HepG2 (cell line): Measurements from ENCODE around the gene TMEM143. TPM values are rescaled to one million over a fixed set of nuclear protein-coding genes. Genes with fewer than 3 reads are reported as not detected.

ENCODE experiments used
- AKNA ChIP-seq: sonication (generic); formaldehyde crosslinking; IDR thresholded peaks from 2 replicates; pipeline ENCODE4 v1.4.0; 2020; ENCODE audit warnings: missing genetic modification reagents, borderline replicate concordance
- BRCA1 ChIP-seq: sonication (generic); formaldehyde crosslinking; IDR thresholded peaks from 2 replicates; pipeline ENCODE4 v1.4.0; 2020; ENCODE audit warnings: missing genetic modification reagents
- EEA1 ChIP-seq: sonication (generic); formaldehyde crosslinking; IDR thresholded peaks from 2 replicates; pipeline ENCODE4 v1.5.1; 2020; ENCODE audit warnings: mild to moderate bottlenecking, missing genetic modification reagents, borderline replicate concordance
- EZH2 ChIP-seq: conservative IDR thresholded peaks from 2 replicates; pipeline ENCODE4 v1.6.1; 2012; ENCODE audit warnings: mild to moderate bottlenecking, low read depth, low read length, moderate library complexity
- FIP1L1 ChIP-seq: fragments of 200-400 bp; formaldehyde crosslinking; IDR thresholded peaks from 2 replicates; pipeline ENCODE4 v1.6.1; 2018; ENCODE audit warnings: low read depth, mild to moderate bottlenecking, low read length, moderate library complexity, borderline replicate concordance; ENCODE audit not compliant: insufficient read depth
- GABPA ChIP-seq, 2 experiments: IDR thresholded peaks; 2 replicates each; pipeline ENCODE4 v1.6.1; 2011 to 2016; ENCODE audit warnings: low read depth in 2 of 2, low read length in 1 of 2, missing biosample characterization in 1 of 2, missing genetic modification characterization in 1 of 2
- HMG20B ChIP-seq: conservative IDR thresholded peaks from 2 replicates; pipeline ENCODE4 v1.6.1; 2016; ENCODE audit warnings: missing genetic modification reagents, missing compliant biosample characterization
- IRX3 ChIP-seq: sonication (generic); formaldehyde crosslinking; IDR thresholded peaks from 2 replicates; pipeline ENCODE4 v1.8.1; 2023; ENCODE audit warnings: mild to moderate bottlenecking, low read depth, missing genetic modification reagents, borderline replicate concordance
- MED13 ChIP-seq: sonication (generic); formaldehyde crosslinking; IDR thresholded peaks from 2 replicates; pipeline ENCODE4 v1.5.0; 2020; ENCODE audit warnings: missing genetic modification reagents
- MEIS1 ChIP-seq: sonication (generic); formaldehyde crosslinking; IDR thresholded peaks from 2 replicates; pipeline ENCODE4 v1.9.0; 2021; ENCODE audit warnings: mild to moderate bottlenecking, missing genetic modification reagents, moderate library complexity, borderline replicate concordance
- PRMT3 ChIP-seq: sonication (generic); formaldehyde crosslinking; IDR thresholded peaks from 2 replicates; pipeline ENCODE4 v1.8.1; 2022; ENCODE audit warnings: low read depth, mild to moderate bottlenecking, moderate library complexity, missing genetic modification reagents, borderline replicate concordance
- SAFB2 ChIP-seq: sonication (generic); formaldehyde crosslinking; IDR thresholded peaks from 2 replicates; pipeline ENCODE4 v1.5.1; 2020; ENCODE audit warnings: missing genetic modification reagents, low read depth, mild to moderate bottlenecking, borderline replicate concordance
- SRF ChIP-seq: IDR thresholded peaks from 2 replicates; pipeline ENCODE4 v1.6.1; 2011; ENCODE audit warnings: mild to moderate bottlenecking, low read depth, low read length, moderate library complexity
- ZFP37 ChIP-seq: sonication (generic); formaldehyde crosslinking; IDR thresholded peaks from 2 replicates; pipeline ENCODE4 v1.4.0; 2020; ENCODE audit warnings: missing genetic modification reagents, borderline replicate concordance
- ZNF251 ChIP-seq: sonication (generic); formaldehyde crosslinking; IDR thresholded peaks from 2 replicates; pipeline ENCODE4 v1.9.0; 2021; ENCODE audit warnings: mild to moderate bottlenecking, missing genetic modification reagents
- ZNF484 ChIP-seq: sonication (generic); formaldehyde crosslinking; IDR thresholded peaks from 2 replicates; pipeline ENCODE4 v1.5.1; 2020; ENCODE audit warnings: mild to moderate bottlenecking, low read depth, missing genetic modification reagents, borderline replicate concordance
- ZNF614 ChIP-seq: IDR thresholded peaks from 2 replicates; pipeline ENCODE4 v1.6.1; 2018; ENCODE audit warnings: missing biosample characterization, missing genetic modification reagents, inconsistent platforms, borderline replicate concordance
- ZNF644 ChIP-seq: IDR thresholded peaks from 2 replicates; pipeline ENCODE4 v1.6.1; 2016; ENCODE audit warnings: low read depth
- ZNF710 ChIP-seq: sonication (generic); formaldehyde crosslinking; IDR thresholded peaks from 2 replicates; pipeline ENCODE4 v1.5.0; 2020; ENCODE audit warnings: mild to moderate bottlenecking, missing genetic modification reagents, borderline replicate concordance
- ZNF772 ChIP-seq: sonication (generic); formaldehyde crosslinking; IDR thresholded peaks from 2 replicates; pipeline ENCODE4 v1.5.0; 2020; ENCODE audit warnings: mild to moderate bottlenecking, missing genetic modification reagents
- ZNF788 ChIP-seq: sonication (generic); formaldehyde crosslinking; IDR thresholded peaks from 2 replicates; pipeline ENCODE4 v1.5.0; 2020; ENCODE audit warnings: mild to moderate bottlenecking, missing genetic modification reagents, borderline replicate concordance
- ZZZ3 ChIP-seq: sonication (generic); formaldehyde crosslinking; IDR thresholded peaks from 2 replicates; pipeline ENCODE4 v1.4.0; 2020; ENCODE audit warnings: missing genetic modification reagents, mild to moderate bottlenecking, borderline replicate concordance
- polyA plus RNA-seq, 8 experiments: library from polyadenylated mRNA; depleted of rRNA in 3 of 8; stranded (reverse) in 7 of 8; unstranded in 1 of 8; fragments of >200 nt; fragmentation: Illumina TruSeq in 4 of 8; extraction: Trizol in 4 of 8; gene quantifications; 2 replicates each; pipeline versions ENCODE4 v1.2.1 to v1.2.3, GENCODE V29; 2011 to 2016; ENCODE audit warnings: low read depth in 4 of 8, missing spikeins in 1 of 8, mixed read lengths in 1 of 8; ENCODE audit not compliant: insufficient read depth in 1 of 8
- total RNA-seq, 5 experiments: library from RNA; depleted of rRNA; stranded (reverse); fragments of >200 nt; fragmentation: Illumina TruSeq; extraction: Trizol; gene quantifications; 2 replicates each; pipeline ENCODE4 v1.2.3, GENCODE V29; 2016; ENCODE audit warnings: low read depth in 1 of 5

The TMEM143 gene
- total and polyA plus RNA-seq, 2 of the 13 experiments (the other 11 are each of a cell fraction or from before 2014, with no cell fraction given) = 7.7 to 11.3 TPM

- TF ChIP-seq FIP1L1 (no peak), EZH2 (no peak), BRCA1 (CRISPR knock-in tag) (no peak), SAFB2 (no peak), ZNF614 (CRISPR knock-in tag) (peak; percentile 58; the same call in 1 of the 2 replicates), ZNF644 (no peak), GABPA (IDR thresholded peaks at IDR 0.05; ENCODE audit: low read depth, low read length) (no peak), GABPA (CRISPR knock-in tag; IDR thresholded peaks at IDR 0.05; ENCODE audit: low read depth) (peak; percentile 47; the same call in 1 of the 2 replicates), AKNA (CRISPR knock-in tag) (no peak), MED13 (CRISPR knock-in tag) (no peak), IRX3 (CRISPR knock-in tag) (no peak), ZZZ3 (CRISPR knock-in tag) (no peak), MEIS1 (CRISPR knock-in tag) (no peak), ZNF772 (CRISPR knock-in tag) (no peak), SRF (no peak), ZNF788 (CRISPR knock-in tag) (no peak), ZNF251 (no peak), EEA1 (CRISPR knock-in tag) (no peak), HMG20B (no peak), ZNF484 (CRISPR knock-in tag) (no peak), ZNF710 (0 out of 2 replicates have a peak, but pooled peaks have one; percentile 36), PRMT3 (no peak), ZFP37 (CRISPR knock-in tag) (no peak)
Measured at GRCh38 chr19:48400018-48400742, 36.4 kb upstream of the TMEM143 start (continued).
